ENCODE data around the gene PITPNB.

DNA sequence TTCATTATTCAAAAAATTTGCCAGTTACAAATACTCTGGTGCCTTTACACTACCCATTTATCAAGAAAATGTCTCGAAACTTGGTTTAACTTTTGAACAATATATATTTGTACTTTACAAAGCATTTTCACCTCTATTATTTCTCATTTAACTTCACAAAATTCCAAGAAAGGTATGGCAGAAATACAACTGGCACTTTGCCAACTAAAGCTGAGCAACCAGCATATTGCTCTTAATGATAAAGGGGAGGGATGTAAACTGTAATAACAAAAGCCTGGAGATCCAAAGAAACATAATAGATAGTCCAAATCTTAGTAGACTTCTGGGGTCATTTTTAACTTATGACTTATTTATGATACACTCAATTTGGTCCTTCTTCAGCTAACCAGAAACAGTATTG is 7.7 kb downstream of the PITPNB start:
- TF ChIP-seq, protein P1, sequence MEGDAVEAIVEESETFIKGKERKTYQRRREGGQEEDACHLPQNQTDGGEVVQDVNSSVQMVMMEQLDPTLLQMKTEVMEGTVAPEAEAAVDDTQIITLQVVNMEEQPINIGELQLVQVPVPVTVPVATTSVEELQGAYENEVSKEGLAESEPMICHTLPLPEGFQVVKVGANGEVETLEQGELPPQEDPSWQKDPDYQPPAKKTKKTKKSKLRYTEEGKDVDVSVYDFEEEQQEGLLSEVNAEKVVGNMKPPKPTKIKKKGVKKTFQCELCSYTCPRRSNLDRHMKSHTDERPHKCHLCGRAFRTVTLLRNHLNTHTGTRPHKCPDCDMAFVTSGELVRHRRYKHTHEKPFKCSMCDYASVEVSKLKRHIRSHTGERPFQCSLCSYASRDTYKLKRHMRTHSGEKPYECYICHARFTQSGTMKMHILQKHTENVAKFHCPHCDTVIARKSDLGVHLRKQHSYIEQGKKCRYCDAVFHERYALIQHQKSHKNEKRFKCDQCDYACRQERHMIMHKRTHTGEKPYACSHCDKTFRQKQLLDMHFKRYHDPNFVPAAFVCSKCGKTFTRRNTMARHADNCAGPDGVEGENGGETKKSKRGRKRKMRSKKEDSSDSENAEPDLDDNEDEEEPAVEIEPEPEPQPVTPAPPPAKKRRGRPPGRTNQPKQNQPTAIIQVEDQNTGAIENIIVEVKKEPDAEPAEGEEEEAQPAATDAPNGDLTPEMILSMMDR (conservative IDR thresholded peaks at IDR 0.05) = no peak
- TF ChIP-seq ZFX (IDR thresholded peaks at IDR 0.05) = no peak
